ENCODE results near the gene CEP20.

Gene CEP20

DNA sequence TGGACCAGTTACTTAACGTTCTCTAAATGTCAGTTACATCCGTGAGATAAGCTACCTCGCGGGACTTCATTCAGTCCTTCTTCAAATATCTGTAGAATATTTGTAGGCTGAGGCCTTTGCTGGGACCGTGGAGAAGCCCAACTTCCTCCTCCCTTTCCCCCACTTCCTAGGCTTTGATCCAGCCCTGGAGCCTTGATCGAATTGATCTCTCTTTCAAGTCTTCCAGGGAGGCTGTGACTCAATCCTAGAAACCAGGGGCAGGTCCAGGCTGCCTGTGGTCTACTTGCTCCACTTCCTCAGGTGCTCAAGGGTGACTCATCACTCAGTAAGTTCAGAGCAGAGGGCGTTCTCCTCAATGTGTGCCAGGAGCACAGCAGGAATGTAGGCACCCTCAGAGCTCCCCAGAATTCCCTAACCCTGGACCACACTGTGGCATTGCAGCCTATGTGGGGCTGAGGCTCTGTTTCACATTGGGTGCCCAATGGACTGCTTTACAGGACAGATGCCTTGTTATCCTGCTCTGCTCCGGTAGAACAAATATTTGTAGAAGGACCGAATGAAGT is 11.2 kb upstream of the CEP20 start:
- H3K27ac ChIP-seq, result peak overlapping the region in 18 of 21 experiments; percentile 13 to 71 (median 56)

GRCh38 chr16:15898654-15899053 is 10.3 kb upstream of the CEP20 start:
- H3K4me3 ChIP-seq, result no peak overlapping the region
- H3K27ac ChIP-seq, result peak overlapping the region in 3 of 21 experiments; percentile 8 to 57 (median 25)

More for the DNA sequence above, 11.2 kb upstream of the CEP20 start:
- no peak overlapping the region for H3K4me3 ChIP-seq

DNA sequence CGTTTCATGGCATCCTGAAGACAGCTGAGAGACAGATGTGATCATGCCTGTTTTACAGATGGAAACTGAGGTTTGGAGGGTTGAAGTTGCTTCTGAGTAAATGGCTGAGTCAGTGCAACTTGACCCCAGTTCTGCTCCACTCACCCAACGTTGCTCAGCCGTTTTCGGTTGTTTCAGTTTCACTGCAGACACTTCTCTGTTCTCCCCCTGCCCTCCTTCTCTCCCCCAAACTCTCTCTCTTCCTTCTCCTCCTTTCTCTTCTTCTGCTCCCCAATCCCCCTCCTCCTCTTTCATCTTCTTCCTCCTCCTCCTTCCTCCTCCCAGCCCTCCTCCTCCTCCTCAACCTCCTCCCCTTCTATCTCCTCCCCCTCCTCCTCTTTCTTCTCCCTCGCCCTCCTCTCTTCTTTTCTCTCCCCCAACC is 9.4 kb upstream of the CEP20 start:
- peak overlapping the region in 5 of 21 experiments; percentile 8 to 51 (median 24) for H3K27ac ChIP-seq
- no peak overlapping the region for H3K4me3 ChIP-seq

GRCh38 chr16:15897121-15897780 is 8.8 kb upstream of the CEP20 start:
- H3K4me3 ChIP-seq, result no peak overlapping the region
- H3K27ac ChIP-seq, result peak overlapping the region in 3 of 21 experiments; percentile 16 to 44 (median 20)

DNA sequence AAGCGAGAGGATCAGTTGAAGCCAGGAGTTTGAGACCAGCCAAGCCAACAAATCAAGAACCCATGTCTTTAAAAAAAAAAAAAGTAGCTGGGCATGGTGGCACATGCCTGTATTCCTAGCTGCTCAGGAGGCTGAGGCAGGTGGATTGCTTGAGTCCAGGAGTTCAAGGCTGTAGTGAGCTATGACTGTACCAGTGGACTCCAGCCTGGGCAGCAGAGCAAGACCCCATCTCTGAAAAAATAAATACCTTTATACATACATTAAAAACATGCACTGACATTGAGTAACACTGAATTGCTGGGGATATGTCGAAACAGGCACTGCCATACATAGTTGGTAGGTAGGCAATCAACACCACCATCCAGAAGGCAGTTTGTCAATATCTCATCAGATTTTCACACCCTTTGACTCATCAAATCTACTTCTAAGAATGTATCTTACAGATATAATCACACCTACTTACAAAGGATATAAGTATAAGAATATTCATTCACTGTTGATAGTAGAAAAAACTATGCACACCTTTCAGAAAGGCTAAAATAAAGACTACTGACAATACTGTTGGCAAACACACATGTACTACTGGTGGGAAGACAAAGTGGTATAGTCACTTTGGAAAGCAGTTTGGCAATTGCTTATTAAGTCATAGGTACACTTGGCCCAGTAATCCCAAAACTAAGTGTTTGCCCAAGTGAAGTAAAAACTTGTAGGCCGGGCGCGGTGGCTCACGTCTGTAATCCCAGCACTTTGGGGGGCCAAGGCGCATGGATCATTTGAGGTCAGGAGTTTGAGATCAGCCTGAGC is 6.4 kb upstream of the CEP20 start:
- no peak overlapping the region for H3K4me3 ChIP-seq
- peak overlapping the region in 18 of 21 experiments; percentile 16 to 80 (median 59) for H3K27ac ChIP-seq

DNA sequence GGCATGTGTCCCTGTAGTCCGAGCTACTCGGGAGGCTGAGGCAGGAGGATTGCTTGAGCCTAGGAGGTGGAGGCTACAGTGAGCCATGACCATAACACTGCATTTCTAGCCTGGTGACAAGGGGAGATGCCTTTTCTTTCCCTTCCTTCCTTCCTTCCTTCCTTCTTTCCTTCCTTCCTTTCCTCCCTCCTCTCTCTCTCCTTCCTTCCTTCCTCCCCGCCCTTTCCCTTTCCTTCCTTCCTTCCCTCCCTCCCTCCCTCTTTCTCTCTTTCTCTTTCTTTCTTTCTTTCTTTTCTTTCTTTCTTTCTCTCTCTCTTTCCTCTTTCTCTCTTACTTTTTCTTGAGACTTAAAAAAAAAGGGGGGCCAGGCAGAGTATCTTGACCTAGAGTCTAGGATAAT is 3.1 kb upstream of the CEP20 start:
- H3K27ac ChIP-seq, result no peak overlapping the region
- H3K4me3 ChIP-seq, result no peak overlapping the region

DNA sequence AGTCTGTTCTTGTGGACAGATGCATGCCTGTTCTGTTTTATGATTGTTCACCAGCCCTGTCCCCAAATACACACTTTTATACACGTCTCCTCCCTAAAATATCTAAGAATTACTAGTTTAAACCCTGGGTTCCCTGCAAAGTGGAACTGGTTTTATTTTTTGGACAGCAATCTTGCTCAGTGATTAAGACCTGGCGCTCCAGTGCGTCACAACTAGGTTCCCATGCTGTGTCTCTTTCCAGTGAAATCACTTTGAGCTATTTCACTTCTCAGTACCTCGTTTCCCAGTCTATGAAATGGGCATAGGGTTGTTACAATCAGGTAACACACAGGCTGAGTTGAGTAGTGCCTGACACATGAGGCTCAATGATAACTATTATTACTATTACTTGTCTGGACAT is 1.1 kb downstream of the CEP20 start:
- peak overlapping the region in 4 of 7 experiments; percentile 71 to 88 (median 74) for H3K4me3 ChIP-seq
- peak overlapping the region in 10 of 21 experiments; percentile 89 to 98 (median 94) for H3K27ac ChIP-seq

DNA sequence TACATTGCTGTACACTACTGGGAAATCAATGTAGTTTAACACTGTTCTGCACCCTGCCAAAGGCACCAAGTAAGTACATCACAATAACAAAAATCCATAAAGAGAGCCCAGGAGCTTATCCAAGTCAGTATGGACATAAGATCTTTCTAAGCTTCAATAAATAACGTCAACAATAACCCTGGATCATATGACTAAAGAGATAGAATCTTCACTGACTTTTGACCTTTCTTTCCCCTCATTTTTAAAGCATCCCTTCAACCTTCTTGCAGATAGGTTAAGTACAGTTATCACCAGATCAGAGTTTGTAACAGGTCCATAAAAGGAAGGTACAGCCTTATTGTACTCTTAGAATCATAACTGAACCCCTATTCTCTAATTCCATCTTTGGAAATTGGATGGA is 2.3 kb downstream of the CEP20 start:
- Histone ChIP-seq H3K27ac (no peak overlapping the region), H3K4me3 (no peak overlapping the region)

DNA sequence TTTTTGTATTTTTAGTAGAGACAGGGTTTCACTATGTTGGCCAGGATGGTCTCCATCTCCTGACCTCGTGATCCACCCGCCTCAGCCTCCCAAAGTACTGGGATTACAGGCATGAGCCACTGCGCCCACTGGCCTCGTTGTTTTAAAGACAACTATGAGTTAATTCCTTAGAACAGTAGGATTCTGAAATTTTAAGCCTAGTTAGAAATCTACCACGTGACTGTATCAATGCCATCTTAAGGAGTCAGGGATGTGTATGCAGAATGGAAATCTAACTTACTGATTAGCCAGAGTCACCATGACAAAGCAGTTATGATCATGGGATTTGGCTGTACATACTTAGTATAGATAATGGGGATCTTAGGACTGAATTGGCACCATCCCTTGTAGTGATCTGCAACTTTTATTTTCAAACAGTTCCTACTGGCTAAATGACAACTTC is 2.8 kb downstream of the CEP20 start:
- H3K27ac ChIP-seq, result no peak overlapping the region
- H3K4me3 ChIP-seq, result no peak overlapping the region

- Histone ChIP-seq H3K4me3 (no peak overlapping the region), H3K27ac (no peak overlapping the region)
These were observed 5.8 kb downstream of the CEP20 start for GRCh38 chr16:15882563-15882962.

DNA sequence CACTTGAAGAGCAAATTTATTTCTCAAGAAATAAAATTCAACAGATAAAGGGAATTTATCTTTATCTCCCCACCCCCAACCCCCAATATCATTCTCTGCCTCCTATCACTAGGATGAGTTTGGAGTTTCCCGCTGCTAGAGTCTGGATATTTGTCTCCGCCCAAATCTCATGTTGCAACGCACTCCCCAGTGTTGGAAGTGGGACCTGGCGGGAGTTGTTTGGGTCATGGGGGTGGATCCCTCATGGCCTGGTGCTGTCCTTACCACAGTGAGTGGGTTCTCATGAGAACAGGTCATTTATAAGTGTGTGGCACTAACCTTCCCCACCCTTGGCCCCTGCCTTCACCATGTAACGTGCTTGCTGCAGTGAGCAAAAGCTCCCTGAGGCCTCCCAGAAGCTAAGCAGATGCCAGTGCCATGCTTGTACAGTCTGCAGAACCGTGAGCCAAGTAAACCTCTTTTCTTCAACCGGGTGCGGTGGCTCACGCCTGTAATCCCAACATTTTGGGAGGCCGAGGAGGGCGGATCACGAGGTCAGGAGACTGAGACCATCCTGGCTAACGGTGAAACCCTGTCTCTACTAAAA is 6.5 kb downstream of the CEP20 start:
- Histone ChIP-seq H3K27ac (no peak overlapping the region), H3K4me3 (no peak overlapping the region)

- no peak overlapping the region for H3K4me3 ChIP-seq
- H3K27ac ChIP-seq, result peak overlapping the region in 1 of 21 experiments; percentile 16
These were observed 7.7 kb downstream of the CEP20 start for GRCh38 chr16:15880434-15881308.

GRCh38 chr16:15879255-15879811 is 9.1 kb downstream of the CEP20 start:
- H3K27ac ChIP-seq, result peak overlapping the region in 8 of 21 experiments; percentile 26 to 64 (median 45)
- H3K4me3 ChIP-seq, result no peak overlapping the region

DNA sequence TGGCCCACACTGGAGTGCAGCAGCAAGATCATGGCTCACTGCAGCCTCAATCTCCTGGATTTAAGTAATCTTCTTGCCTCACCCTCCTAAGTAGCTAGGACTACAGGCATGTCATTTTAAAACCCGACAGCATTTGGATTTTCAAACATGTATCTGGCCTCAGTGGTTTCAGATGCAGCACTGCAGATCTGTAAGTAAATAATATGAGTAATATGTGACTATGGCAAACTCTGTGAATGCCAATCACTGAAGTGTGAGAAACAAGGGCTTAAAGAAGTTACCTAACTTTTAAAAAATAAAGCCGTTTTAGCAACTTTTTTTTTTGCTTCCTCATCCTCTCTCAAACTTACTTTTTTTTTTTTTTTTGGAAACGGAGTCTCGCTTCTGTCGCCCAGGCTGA is 11.9 kb downstream of the CEP20 start:
- H3K27ac ChIP-seq, result no peak overlapping the region

GRCh38 chr16:15874745-15875314 is 13.6 kb downstream of the CEP20 start:
- Histone ChIP-seq H3K4me3 (no peak overlapping the region), H3K27ac (peak overlapping the region in 5 of 21 experiments; percentile 17 to 38 (median 24))

More for the DNA sequence above, 11.9 kb downstream of the CEP20 start:
- no peak overlapping the region for H3K4me3 ChIP-seq

- no peak overlapping the region for H3K27ac ChIP-seq
- no peak overlapping the region for H3K4me3 ChIP-seq
These were observed 14.7 kb downstream of the CEP20 start for GRCh38 chr16:15873737-15874136.

GRCh38 chr16:15873301-15873700 is 15.1 kb downstream of the CEP20 start:
- H3K27ac ChIP-seq, result no peak overlapping the region
- no peak overlapping the region for H3K4me3 ChIP-seq

DNA sequence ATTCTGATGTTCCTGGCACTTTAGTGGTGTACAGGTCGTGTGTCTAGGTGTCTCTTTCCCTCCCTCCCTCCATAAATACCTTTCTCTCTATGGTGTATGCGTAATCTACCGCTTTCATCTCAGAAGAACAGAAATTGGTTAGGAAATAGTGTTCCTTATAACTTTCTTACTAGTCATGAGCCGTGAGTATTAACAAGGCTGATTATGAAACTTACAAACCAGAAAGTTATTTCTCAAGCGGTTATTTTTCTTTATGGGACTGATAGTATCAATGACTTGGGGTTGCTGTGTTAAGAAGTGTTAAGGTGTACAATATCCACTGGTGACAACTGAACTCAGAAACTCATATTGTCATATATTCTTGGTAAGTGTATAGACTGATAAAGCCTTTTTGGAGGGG is 18.4 kb downstream of the CEP20 start:
- Histone ChIP-seq H3K27ac (no peak overlapping the region), H3K4me3 (no peak overlapping the region)

DNA sequence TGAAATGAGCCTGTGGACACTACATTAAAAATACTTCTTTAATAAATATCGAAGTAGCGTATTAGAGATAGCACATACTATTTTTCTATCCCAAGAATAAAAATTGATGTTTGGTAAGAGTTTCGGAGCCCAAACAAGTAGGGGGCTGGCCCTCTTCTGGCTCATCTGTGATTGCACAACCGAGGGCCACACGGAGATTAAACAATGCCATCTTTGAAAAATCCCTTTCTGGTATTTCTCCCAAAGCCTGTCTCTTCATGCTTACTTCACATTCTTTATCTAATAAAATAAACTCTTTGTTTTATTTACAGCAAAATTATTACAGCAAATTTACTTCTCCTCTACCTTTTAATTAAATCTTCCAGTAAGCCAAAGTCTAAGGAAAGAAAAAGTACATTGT is 22.0 kb downstream of the CEP20 start:
- Histone ChIP-seq H3K27ac (peak overlapping the region in 1 of 21 experiments; percentile 7), H3K4me3 (no peak overlapping the region)
